ENCODE measurements around the gene LATS2.

The LATS2 gene

GRCh38 chr13:21086929-21087328 lies 25.5 kb upstream of the LATS2 start:
- intact Hi-C loops (cut with DNase I; ENCODE audit: low total_unique reads), result loop anchor here (10.0 kb wide), 1 partner anchor 48 kb away; no protein-coding TSS in a partner anchor
- H3K27me3 ChIP-seq, result no peaks in the 10 kb centered on the region
- no peak for DNase-seq
- TF ChIP-seq CTCF (IDR thresholded peaks at IDR 0.05), result no peak
- no peak overlapping the region for H3K4me3 ChIP-seq
- H3K27ac ChIP-seq, result no peak overlapping the region
- H3K36me3 ChIP-seq, result no peaks in the 10 kb centered on the region
- H3K9me3 ChIP-seq, result no peaks in the 10 kb centered on the region
- H3K4me1 ChIP-seq, result no peaks in the 10 kb centered on the region

- H3K9me3 ChIP-seq, result no peaks in the 10 kb centered on the region
- H3K36me3 ChIP-seq, result no peaks in the 10 kb centered on the region
- no peaks in the 10 kb centered on the region for H3K27me3 ChIP-seq
- H3K27ac ChIP-seq, result no peak overlapping the region
- intact Hi-C loops (cut with DNase I; ENCODE audit: low total_unique reads), result loop anchor here (10.0 kb wide), 1 partner anchor 53 kb away; no protein-coding TSS in a partner anchor
- H3K4me3 ChIP-seq, result no peak overlapping the region
- TF ChIP-seq CTCF (IDR thresholded peaks at IDR 0.05), result no peak
- DNase-seq, result no peak
- H3K4me1 ChIP-seq, result peaks cover 0 to 29% (median 11%) of the 10 kb centered on the region in 4 donors
Observed at GRCh38 chr13:21081926-21082325, 20.5 kb upstream of the LATS2 start.

GRCh38 chr13:21080593-21080891 lies 19.2 kb upstream of the LATS2 start:
- TF ChIP-seq CTCF (IDR thresholded peaks at IDR 0.05), result no peak
- Histone ChIP-seq H3K4me1 (peaks cover 0 to 29% (median 14%) of the 10 kb centered on the region in 4 donors), H3K4me3 (peak overlapping the region in 1 of 2 donors; percentile 39), H3K27ac (peak overlapping the region; percentile 73 to 76), H3K36me3 (no peaks in the 10 kb centered on the region), H3K27me3 (no peaks in the 10 kb centered on the region), H3K9me3 (no peaks in the 10 kb centered on the region)
- no peak for DNase-seq
- intact Hi-C loops (cut with DNase I; ENCODE audit: low total_unique reads), result loop anchor here (10.0 kb wide), 1 partner anchor 54 kb away; no protein-coding TSS in a partner anchor

- DNase-seq, result peak; percentile 42 to 75
- H3K27me3 ChIP-seq, result no peaks in the 10 kb centered on the region
- no peak for TF ChIP-seq CTCF (IDR thresholded peaks at IDR 0.05)
- H3K9me3 ChIP-seq, result no peaks in the 10 kb centered on the region
- peak overlapping the region; percentile 39 to 40 for H3K4me3 ChIP-seq
- peaks cover 0 to 34% (median 17%) of the 10 kb centered on the region in 4 donors for H3K4me1 ChIP-seq
- H3K36me3 ChIP-seq, result no peaks in the 10 kb centered on the region
- intact Hi-C loops (cut with DNase I; ENCODE audit: low total_unique reads), result loop anchor here (10.0 kb wide), 1 partner anchor 55 kb away; no protein-coding TSS in a partner anchor
- H3K27ac ChIP-seq, result peak overlapping the region; percentile 73 to 76
Observed at GRCh38 chr13:21079761-21080592, 18.6 kb upstream of the LATS2 start.

- Histone ChIP-seq H3K4me3 (peak overlapping the region in 1 of 2 donors; percentile 39), H3K27me3 (no peaks in the 10 kb centered on the region), H3K27ac (peak overlapping the region; percentile 73 to 76), H3K4me1 (peaks cover 0 to 40% (median 19%) of the 10 kb centered on the region in 4 donors), H3K9me3 (no peaks in the 10 kb centered on the region), H3K36me3 (no peaks in the 10 kb centered on the region)
- intact Hi-C loops (cut with DNase I; ENCODE audit: low total_unique reads), result no loop called here
- no peak for DNase-seq
- no peak for TF ChIP-seq CTCF (IDR thresholded peaks at IDR 0.05)
Observed at GRCh38 chr13:21079221-21079620, 17.8 kb upstream of the LATS2 start.
